Coronary artery (tissue), 2 donors: ENCODE results near the gene STOM.

Experiments
- DNase-seq: peaks from one replicate; pipeline ENCODE4 v3.0.0-alpha.2; 2017; ENCODE audit warnings: low spot score
- H3K27ac ChIP-seq, 2 donors: fragments of 200-600 bp; sonication (generic); one replicate each; pipeline ENCODE4 v1.5.1; 2016 to 2019
- H3K4me3 ChIP-seq: fragments of 200-600 bp; sonication (generic); 2 replicates; pipeline ENCODE4 v1.5.1; 2016; ENCODE audit warnings: mild to moderate bottlenecking, moderate library complexity
- TF ChIP-seq, protein P1 (sequence below): fragments of 200-600 bp; sonication (generic); IDR thresholded peaks from one replicate; pipeline ENCODE4 v1.5.1; 2019; ENCODE audit warnings: antibody characterized with exemption

The STOM gene

DNA sequence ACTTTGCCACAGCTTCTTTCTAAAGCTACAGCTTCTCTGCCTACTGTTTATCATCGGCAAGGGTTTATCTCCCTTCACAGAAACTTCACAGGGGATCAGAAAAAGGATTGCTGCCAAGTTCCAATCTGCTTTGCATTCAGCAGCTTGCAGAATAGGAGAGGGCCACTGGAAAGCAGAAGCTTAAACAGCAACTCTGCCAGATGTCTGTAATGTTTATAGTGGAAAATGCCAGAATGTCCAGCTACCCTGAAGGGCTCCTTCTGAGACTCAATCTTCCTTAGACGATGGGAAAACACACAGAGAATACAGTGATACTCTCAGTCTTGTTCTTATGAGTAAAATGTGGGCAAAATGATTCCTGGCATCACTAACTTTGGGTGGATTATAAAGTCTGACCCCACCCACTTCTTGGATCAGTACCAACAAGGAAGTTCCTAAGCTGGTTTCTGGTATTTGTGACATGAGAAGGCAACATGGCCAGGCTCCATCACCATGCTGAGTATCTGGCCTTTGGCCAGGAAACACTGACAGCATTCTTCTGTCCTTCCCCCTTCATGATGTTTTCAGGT lies 19.0 kb downstream of the STOM start:
- no peak for DNase-seq
- Histone ChIP-seq H3K4me3 (peak overlapping the region; percentile 19), H3K27ac (peak overlapping the region; percentile 72 to 84)
- TF ChIP-seq, protein P1, sequence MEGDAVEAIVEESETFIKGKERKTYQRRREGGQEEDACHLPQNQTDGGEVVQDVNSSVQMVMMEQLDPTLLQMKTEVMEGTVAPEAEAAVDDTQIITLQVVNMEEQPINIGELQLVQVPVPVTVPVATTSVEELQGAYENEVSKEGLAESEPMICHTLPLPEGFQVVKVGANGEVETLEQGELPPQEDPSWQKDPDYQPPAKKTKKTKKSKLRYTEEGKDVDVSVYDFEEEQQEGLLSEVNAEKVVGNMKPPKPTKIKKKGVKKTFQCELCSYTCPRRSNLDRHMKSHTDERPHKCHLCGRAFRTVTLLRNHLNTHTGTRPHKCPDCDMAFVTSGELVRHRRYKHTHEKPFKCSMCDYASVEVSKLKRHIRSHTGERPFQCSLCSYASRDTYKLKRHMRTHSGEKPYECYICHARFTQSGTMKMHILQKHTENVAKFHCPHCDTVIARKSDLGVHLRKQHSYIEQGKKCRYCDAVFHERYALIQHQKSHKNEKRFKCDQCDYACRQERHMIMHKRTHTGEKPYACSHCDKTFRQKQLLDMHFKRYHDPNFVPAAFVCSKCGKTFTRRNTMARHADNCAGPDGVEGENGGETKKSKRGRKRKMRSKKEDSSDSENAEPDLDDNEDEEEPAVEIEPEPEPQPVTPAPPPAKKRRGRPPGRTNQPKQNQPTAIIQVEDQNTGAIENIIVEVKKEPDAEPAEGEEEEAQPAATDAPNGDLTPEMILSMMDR = no peak

DNA sequence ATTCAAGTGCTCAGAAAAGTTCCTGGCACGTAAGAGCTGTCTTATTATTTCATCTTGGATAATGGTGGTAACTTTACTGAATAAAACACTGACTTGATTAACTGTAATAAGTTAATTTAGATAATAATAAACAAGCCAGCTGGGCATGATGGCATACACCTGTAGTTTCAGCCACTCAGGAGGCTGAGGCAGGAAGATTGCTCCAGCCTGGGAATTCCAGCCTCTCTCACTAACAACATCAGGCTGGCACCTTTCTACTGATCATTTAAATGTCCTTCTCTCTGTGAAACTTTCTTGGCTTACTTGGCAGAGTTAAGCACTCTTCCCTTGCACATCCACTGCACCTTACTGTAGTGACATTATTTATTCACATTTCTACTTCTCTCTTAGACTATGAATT lies 20.0 kb downstream of the STOM start:
- H3K27ac ChIP-seq = peak overlapping the region; percentile 72 to 84
- TF ChIP-seq, protein P1 = no peak
- no peak overlapping the region for H3K4me3 ChIP-seq
- DNase-seq = no peak

DNA sequence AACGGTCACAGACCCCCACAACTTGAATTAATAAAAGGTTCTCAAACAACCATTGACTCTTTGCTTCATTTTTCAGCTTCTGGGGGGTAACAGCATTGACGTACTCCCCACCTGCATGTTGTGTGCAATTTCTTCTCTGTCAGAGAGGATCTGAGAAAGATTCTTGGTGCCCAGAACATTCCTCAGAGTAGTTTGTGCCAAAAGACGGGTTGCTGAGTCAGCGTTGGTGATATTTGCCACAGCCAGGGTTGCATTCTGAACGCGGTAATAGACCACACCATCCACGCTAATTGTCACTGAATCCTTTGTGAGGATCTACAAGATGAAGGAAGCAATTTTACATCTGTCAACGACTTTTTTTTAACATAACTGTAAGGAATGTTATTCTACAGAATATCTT lies 21.0 kb downstream of the STOM start:
- TF ChIP-seq, protein P1 = no peak
- no peak overlapping the region for H3K4me3 ChIP-seq
- H3K27ac ChIP-seq = peak overlapping the region; percentile 18 to 26
- no peak for DNase-seq

DNA sequence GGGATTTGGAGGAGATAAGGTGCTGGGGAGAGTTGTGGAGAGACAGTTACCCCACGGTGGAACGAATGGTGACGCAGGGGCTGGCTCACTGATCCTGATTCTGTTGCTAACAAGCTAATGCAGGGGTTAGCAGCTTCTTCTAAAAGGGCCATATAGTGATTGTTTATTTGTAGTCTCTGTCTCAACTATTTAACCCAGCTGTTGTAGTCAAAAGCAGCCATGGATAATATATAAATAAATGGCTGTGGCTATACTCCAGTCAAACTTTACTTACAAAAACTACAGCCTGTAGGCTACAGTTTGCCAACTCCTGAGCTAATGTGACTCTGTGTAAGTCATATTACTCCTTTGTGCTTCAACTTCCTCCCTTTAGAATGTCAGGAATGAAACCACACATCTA lies 21.8 kb downstream of the STOM start:
- Histone ChIP-seq H3K27ac (peak overlapping the region; percentile 13 to 39), H3K4me3 (no peak overlapping the region)
- DNase-seq = no peak
- TF ChIP-seq, protein P1 = no peak

DNA sequence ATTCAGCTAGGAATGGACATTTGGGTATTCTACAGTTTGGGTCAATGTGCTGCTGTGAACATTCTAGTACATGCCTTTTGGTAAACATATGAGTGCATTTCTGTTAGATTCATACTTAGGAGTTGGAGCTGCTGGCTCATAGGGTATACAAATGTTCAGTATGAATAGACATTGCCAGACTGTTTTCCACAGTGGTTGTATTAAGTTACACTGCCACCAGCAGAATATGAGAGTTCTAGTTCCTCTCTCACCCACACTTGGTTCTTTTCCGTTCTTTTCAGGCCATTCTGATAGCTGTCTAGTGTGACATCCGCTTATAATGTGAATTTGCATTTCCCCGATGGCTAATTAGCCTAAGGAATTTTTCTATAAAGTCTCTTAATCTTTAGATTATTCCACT lies 25.0 kb downstream of the STOM start:
- TF ChIP-seq, protein P1 = no peak
- Histone ChIP-seq H3K27ac (no peak overlapping the region), H3K4me3 (no peak overlapping the region)
- no peak for DNase-seq

DNA sequence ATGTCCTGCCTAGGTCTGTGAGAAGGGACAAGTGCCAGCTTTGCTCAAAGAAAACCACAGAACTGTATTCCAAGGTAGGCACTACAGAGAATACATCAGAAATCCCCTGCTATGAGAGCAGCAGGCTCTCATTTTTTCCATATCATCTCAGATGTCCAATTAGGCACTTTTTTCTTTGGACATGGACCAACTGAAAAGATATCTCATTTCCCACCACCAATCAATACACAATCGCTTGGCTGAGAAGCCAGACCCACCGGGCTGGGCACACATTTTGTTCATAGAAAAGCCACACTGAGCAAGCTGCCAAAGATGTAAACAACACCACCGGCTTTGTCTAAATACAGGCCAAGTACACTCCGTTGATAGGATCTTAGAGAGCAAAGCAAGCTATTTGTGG lies 25.9 kb downstream of the STOM start:
- DNase-seq = no peak
- TF ChIP-seq, protein P1 = no peak
- Histone ChIP-seq H3K27ac (no peak overlapping the region), H3K4me3 (no peak overlapping the region)

DNA sequence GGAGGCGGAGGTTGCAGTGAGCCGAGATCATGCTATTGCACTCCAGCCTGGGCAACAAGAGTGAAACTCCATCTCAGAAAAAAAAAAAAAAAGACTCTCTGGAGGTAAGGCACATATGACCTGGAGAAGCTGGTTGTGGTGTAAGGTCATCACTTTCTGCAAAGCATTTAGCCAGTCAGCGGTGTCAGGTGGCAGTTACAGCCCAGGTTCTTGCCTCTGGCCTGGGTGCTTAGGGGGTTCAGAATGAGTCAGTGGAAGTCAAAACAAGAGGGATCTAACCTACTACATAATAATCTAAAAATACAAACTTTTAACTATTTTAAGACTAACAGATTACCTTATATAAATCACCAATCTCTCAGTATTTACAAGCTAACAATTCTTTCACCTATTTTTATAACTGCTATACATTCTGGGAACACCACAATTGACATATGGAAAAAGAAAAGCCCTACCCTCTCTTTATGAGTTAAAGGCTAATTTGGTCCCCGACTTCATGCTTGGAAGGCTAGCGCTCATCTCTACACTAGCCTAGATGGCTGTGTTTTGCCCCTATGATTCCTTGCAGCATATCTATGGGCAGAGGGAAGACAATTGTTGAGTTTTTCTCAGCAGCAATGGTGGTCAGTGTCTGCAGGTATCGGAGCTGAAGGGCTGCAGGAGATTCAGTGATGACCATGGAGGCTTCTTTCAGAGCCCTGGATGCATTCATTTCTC lies 29.2 kb downstream of the STOM start:
- Histone ChIP-seq H3K4me3 (no peak overlapping the region), H3K27ac (no peak overlapping the region)
- TF ChIP-seq, protein P1 = no peak
- DNase-seq = no peak
